Right kidney (tissue), 1 donor: ENCODE data around the gene EYS.
"Not testable (repeated sequence)": the region's sequence is repeated elsewhere in the genome, so short reads cannot be mapped to it uniquely, and the experiment has no call there.

ENCODE experiments used
- DNase-seq: peaks from one replicate; pipeline ENCODE4 v3.0.0-alpha.2; 2016

The EYS gene

GRCh38 chr6:63940056-63940455 lies 1767.0 kb downstream of the EYS start:
- no peak for DNase-seq

DNA sequence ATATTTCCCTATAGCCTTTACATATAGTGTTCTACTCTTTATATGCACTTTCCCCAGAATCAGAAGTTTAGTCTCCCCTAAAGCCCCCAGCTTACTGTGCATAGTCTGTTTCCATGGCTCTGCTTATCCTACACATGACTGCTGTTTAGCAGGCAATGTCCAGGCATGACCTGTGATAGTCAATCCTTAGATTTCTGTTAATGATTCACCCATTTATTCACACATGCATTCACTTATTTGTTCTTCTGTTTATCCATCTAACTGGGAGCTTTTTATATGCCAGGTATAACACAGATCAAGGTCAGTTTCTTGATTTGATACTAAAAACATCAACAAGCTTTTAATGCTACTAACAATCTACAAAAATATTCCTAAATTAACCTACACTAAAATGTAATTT lies 1770.6 kb downstream of the EYS start:
- DNase-seq = no peak

DNA sequence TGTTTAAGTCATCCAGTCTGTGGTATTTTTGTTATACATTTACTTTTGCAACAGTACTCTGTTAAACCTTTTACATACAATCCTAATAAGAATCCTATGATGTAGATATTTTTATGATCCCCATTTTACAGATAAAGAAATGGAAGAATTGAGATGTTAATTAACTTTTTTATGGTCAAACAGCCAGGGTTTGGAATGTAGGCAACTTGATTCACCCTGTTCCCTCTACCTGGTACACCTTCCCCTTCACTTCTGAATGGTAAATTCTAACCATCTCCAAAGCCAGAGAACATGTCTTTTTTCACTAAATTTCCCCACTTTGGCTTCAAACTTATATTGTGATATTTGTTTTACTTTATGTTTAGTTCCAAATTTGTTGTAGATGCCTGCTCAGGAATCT lies 1771.3 kb downstream of the EYS start:
- no peak for DNase-seq

- DNase-seq = not testable (repeated sequence)
Measured at GRCh38 chr6:63933948-63934347, 1773.1 kb downstream of the EYS start.

DNA sequence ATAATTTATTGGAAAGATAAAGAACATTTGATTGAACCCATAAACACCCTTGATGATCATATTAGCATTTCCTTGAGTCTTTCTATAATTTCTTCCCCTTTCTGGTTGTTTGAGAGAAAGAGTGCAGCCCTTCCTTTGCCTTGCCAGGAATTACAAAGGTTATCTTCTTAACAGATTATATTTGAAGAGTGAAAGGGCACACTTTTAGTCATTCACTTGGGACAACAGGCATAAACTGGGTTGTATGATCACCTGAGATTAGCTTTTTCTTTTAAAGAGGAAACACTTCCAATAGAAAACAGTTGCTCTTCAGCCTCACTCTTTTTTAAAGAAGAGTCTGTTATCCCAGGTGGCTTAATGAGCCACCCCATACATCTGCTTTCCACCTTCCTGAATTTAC lies 1776.2 kb downstream of the EYS start:
- no peak for DNase-seq

- DNase-seq = no peak
Measured at GRCh38 chr6:63929111-63929510, 1777.9 kb downstream of the EYS start.

DNA sequence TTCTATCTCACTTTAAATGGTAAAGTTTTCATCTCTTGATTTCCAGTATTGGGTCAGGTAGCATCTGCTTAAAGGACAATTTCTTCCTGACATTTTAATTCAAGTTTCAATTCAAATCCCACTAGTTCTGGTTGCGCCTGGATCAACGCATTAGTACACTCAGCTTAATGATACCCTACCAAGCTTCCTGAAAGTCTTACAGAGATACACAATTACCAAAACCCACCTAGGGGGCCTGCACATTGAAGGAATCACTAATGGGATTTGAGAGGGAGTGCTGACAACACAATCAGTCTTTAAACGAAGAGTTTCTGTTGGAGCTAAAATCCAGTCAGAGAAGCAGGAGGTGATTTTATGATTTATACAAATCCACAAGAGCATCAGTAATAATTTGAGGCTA lies 1778.4 kb downstream of the EYS start:
- no peak for DNase-seq

DNA sequence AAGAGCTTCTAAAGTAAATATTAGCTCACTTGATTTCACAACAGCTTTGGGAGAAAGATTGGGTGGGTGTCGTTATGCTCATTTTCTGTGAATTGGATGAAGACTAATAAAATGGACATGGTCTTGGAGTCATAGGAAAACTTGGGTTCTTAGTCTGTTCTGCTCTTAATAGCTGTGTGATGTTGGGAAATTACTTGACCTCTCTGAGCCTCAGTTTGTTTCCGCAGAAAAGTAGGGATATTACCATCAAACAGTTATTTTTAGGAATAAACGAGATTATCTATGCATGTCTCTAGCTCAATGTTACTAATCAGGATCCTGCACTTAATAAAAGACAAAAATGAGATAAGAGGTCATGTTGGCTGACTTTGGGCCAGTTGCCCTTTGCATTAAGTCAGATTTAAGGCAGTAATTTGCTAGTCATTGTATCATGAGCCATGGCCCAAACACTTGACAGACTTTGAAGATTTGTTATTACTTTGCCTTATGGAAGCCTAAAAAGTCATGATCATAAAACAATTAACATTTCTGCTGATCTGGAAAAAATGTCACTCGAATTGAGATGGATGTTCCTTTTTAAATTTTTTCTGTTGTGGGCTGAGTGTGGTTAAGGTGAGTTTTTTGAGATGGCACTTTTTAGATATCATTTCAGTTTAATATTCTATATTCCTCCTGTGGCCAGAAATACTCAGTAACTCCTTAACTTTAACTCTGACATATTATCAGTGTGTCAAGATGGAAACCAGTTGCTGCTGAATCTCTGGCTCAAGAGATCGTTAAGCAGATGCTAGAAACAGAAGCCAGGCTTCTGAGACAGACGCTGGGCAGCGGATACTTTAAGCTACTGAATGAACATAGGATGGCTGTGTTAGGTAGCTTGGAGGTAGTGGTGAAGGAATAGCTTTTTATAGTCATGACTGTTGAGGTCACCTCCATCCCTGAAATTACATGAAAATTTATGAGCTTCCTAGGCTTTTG lies 1779.8 kb downstream of the EYS start:
- no peak for DNase-seq

GRCh38 chr6:63926258-63926780 lies 1780.7 kb downstream of the EYS start:
- DNase-seq = no peak

DNA sequence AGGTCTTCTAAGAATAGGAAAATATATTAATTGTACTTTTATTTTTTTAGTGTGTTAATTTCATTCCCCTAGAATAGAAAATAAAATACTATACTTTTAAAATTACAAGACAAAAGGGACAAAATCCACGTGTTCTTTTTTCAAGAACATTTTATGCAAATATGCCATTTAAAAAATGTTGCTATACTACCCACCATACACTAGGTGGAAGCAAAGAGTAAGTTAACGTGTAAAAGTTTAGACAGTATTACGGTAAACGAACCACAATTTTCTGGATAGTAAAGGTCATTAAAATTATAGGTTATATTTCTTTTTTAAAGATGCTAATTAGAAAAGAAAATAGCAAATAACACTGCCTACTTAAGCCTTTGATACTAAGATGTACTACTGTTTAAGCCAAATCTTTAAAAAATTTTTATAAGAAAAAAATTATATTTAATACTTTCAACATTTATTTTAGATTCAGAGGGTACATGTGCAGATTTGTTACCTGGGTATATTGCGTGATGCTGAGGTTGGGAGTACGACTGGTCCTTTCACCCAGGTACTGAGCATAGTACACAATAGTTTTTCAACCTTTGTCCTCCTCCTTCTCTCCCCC lies 1783.8 kb downstream of the EYS start:
- DNase-seq = no peak

DNA sequence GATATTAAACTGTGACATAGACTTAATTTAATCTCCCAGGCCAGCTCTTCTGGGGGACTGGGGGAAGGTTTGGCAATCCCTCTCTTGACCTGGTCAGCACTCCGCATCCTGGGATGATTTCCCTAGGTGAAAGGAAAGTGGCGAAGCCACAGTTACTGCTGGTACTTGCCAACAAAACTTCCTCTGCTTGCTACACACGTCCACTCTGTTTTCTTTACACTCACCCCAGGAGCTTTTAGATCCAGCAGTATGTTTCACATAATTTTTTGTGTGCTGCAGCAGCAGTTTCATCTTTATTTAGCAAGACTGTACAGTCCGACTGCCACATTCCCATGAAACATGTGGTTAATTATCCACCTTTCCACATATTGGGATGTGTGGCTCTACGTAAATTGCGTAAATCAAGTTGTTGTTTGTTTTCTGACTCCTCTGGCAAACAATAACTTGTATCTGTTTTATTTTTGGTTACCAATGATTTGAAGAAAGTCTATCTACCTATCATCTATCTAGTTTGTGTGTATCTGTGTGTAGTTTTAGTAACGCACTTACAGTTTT lies 1787.4 kb downstream of the EYS start:
- DNase-seq = no peak

GRCh38 chr6:63912887-63913286 lies 1794.1 kb downstream of the EYS start:
- DNase-seq = no peak

DNA sequence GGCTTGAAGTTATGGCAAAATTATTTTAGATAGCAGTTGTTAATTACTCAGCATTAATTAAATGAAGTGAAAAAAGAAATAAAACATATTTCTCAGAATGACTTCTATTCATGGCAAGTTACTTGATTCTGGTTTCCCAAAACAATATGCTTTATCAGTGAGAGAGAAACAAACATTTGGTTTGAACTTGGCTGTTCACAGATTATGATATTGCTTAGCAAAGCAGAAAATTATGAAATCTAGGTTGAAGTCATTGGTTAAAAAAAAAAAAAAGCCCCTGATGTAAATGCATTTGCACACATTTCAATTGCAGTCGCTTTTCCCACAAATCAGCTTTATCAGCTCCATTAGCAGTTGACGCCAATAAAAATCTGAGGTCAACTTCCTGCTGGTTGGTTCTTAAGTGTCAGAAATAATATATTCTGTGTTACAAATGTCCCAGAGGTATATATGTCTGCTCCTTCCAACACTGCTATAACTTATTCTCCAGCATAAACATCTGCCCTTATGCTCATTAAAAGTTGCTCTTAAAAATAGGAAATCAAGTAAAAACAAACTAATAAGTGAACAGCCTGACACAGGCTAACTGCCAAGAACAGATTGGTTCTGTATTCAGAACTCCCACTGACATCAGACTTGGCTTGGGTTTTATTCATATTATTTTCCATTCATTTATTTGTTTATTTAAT lies 1796.0 kb downstream of the EYS start:
- DNase-seq = no peak

GRCh38 chr6:63904650-63905248 lies 1802.3 kb downstream of the EYS start:
- no peak for DNase-seq

GRCh38 chr6:63899550-63899949 lies 1807.5 kb downstream of the EYS start:
- no peak for DNase-seq

DNA sequence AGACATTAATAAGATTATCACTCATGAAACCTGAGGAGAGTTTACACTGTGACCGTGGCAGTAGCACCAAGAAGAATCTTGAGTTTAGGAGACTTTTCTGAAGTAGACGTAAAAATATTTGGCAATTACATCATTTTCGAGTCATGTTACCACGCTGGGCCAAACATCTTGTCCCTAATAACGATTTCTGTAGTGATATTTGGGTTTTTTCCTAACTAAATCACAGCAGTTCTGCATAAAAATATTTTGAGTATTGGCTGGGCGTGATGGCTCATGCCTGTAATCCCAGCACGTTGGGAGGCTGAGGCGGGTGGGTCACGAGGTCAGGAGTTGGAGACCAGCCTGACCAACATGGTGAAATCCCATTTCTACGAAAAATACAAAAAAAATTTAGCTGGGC lies 1809.1 kb downstream of the EYS start:
- no peak for DNase-seq

DNA sequence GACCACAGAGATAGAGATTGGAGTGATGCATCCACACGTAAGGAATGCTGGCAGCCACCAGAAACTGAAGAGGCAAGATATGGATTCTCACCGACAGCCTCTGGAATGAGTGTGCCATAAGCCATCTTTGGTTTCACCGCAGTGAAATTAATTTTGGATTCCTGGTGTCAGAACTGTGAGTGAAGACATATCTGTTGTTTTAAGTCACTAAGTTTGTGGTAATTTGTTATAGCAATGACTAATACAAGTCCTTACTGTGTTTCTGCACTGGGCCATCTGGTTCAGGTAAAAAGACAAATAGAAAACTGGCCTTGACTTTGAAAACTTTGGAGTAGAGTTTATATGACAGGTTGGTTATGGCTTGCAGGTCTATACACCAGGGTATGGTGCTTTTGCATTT lies 1809.6 kb downstream of the EYS start:
- DNase-seq = no peak

DNA sequence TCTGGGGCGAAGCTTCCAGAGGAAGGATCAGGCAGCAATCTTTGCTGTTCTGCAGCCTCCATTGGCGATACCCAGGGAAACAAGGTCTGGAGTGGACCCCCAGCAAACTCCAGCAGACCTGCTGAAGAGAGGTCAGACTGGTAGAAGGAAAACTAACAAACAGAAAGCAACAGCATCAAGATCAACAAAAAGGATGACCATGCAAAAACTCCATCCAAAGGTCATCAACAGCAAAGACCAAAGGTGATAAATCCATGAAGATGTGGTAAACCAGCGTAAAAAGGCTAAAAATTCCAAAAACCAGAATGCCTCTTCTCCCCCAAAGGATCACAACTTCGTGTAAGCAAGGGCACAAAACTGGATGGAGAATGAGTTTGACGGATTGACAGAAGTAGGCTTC lies 1818.6 kb downstream of the EYS start:
- DNase-seq = no peak

DNA sequence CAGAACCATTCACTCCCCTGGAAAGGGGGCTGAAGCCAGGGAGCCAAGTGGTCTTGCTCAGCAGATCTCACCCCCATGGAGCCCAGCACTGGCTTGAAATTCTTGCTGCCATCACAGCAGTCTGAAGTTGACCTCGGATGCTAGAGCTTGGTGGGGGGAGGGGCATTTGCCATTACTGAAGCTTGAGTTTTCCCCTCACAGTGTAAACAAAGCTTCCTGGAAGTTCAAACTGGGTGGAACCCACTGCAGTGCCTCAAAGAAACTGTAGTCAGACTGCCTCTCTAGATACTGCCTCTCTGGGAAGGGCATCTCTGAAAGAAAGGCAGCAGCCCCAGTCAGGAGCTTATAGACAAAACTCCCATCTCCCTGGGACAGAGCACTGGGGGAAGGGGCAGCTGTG lies 1819.2 kb downstream of the EYS start:
- not testable (repeated sequence) for DNase-seq

- DNase-seq = no peak
Measured at GRCh38 chr6:63887002-63887751, 1819.8 kb downstream of the EYS start.

- DNase-seq = no peak
Measured at GRCh38 chr6:63886341-63886740, 1820.7 kb downstream of the EYS start.

DNA sequence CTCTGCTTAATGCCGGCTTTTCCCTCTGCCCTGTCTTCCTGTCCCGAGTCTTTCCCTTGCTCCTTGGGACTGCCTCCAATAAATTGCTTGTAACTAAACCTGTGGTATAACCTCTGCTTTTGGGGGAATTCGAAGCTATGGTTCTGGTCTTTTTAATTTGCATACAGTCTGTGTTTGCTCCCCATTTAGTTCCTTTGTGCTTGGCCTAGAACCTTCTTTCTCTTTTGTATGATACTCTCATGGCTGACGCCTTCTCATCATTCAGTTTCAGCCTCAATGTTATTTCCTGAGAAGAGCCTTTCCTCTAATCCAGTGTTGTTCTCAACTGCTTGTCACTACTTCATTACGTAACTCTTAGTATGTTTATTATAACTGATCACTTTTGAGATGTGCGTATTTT lies 1823.4 kb downstream of the EYS start:
- DNase-seq = no peak
